Mesendoderm (in vitro differentiated cells): ENCODE results near the gene KRT80.
A peak's percentile ranks its signal among the peaks of the same experiment; 100 is the strongest.

Source experiments
- DNase-seq: peaks from one replicate; pipeline ENCODE4 v3.0.0; 2013
- H2AK5ac ChIP-seq: 2 replicates; pipeline ENCODE4 v1.6.1; 2013; ENCODE audit warnings: low read length, inconsistent platforms
- H2BK120ac ChIP-seq: 2 replicates; pipeline ENCODE4 v1.6.1; 2013; ENCODE audit warnings: low read depth, mild to moderate bottlenecking, low read length, moderate library complexity, mixed read lengths
- H2BK15ac ChIP-seq: replicated peaks from 2 replicates; pipeline ENCODE4 v1.6.1; 2013; ENCODE audit warnings: low read depth, mild to moderate bottlenecking, moderate library complexity
- H2BK5ac ChIP-seq: 2 replicates; pipeline ENCODE4 v1.6.1; 2013; ENCODE audit warnings: low read length, inconsistent platforms
- H3K18ac ChIP-seq: 2 replicates; pipeline ENCODE4 v1.6.1; 2013; ENCODE audit warnings: mild to moderate bottlenecking, low read length, mixed read lengths
- H3K23ac ChIP-seq: one replicate; pipeline ENCODE4 v1.6.1; 2013; ENCODE audit warnings: low read length
- H3K27ac ChIP-seq: 2 replicates; pipeline ENCODE4 v1.5.1; 2013; ENCODE audit warnings: low read depth, mild to moderate bottlenecking, inconsistent platforms, low read length, moderate library complexity
- H3K27me3 ChIP-seq: 2 replicates; pipeline ENCODE4 v1.6.1; 2013; ENCODE audit warnings: low read length, control low read depth, mild to moderate bottlenecking, inconsistent platforms; ENCODE audit not compliant: insufficient read depth, poor library complexity
- H3K36me3 ChIP-seq: 2 replicates; pipeline ENCODE4 v1.6.1; 2013; ENCODE audit warnings: low read length, inconsistent platforms; ENCODE audit not compliant: control insufficient read depth, insufficient read depth
- H3K4ac ChIP-seq: one replicate; pipeline ENCODE4 v1.6.1; 2013; ENCODE audit warnings: low read depth, mild to moderate bottlenecking, low read length, moderate library complexity
- H3K4me1 ChIP-seq: 2 replicates; pipeline ENCODE4 v1.6.1; 2013; ENCODE audit warnings: low read depth, low read length, inconsistent platforms; ENCODE audit not compliant: control insufficient read depth
- H3K4me2 ChIP-seq: 2 replicates; pipeline ENCODE4 v1.6.1; 2013; ENCODE audit warnings: low read length
- H3K4me3 ChIP-seq: 2 replicates; pipeline ENCODE4 v1.5.1; 2013; ENCODE audit warnings: mild to moderate bottlenecking, low read length
- H3K56ac ChIP-seq: one replicate; pipeline ENCODE4 v1.6.1; 2013; ENCODE audit warnings: low read length
- H3K79me1 ChIP-seq: 2 replicates; pipeline ENCODE4 v1.6.1; 2013; ENCODE audit warnings: low read length, inconsistent platforms
- H3K79me2 ChIP-seq: 2 replicates; pipeline ENCODE4 v1.6.1; 2013; ENCODE audit warnings: mild to moderate bottlenecking, low read length; ENCODE audit not compliant: control insufficient read depth, insufficient read depth
- H3K9ac ChIP-seq: 2 replicates; pipeline ENCODE4 v1.6.1; 2013; ENCODE audit warnings: low read length, inconsistent platforms
- H4K5ac ChIP-seq: one replicate; pipeline ENCODE4 v1.6.1; 2013; ENCODE audit warnings: low read length
- H4K8ac ChIP-seq: one replicate; pipeline ENCODE4 v1.6.1; 2013; ENCODE audit warnings: low read depth, mild to moderate bottlenecking, control low read depth, low read length, moderate library complexity
- WGBS: extraction: QIAGEN DNeasy Blood & Tissue Kit; methylation state at CpG from one replicate; pipeline ENCODE4 v1.1.7; 2013; ENCODE audit warnings: low lambda C conversion rate, missing lambda C conversion rate; ENCODE audit not compliant: insufficient coverage; ENCODE audit errors: extremely low coverage; 5-methylcytosine and 5-hydroxymethylcytosine counted together

The KRT80 gene

GRCh38 chr12:52214421-52214802 is 22.6 kb upstream of the KRT80 start:
- H3K4me3 ChIP-seq, result no peak overlapping the region
- no peak for DNase-seq

GRCh38 chr12:52213564-52214420 is 22.0 kb upstream of the KRT80 start:
- no peak overlapping the region for H2BK5ac ChIP-seq
- H3K4me1 ChIP-seq, result no peaks in the 10 kb centered on the region
- no peak overlapping the region for H3K18ac ChIP-seq
- no peak overlapping the region for H3K23ac ChIP-seq
- H2AK5ac ChIP-seq, result no peak overlapping the region
- no peak overlapping the region for H3K27ac ChIP-seq
- no peak overlapping the region for H2BK120ac ChIP-seq
- no peaks in the 10 kb centered on the region for H3K27me3 ChIP-seq
- no peak overlapping the region for H3K4ac ChIP-seq
- no peaks in the 10 kb centered on the region for H3K79me1 ChIP-seq
- H4K5ac ChIP-seq, result no peak overlapping the region
- no peak overlapping the region for H3K4me2 ChIP-seq
- H4K8ac ChIP-seq, result no peak overlapping the region
- no peaks in the 10 kb centered on the region for H3K79me2 ChIP-seq
- DNase-seq, result peak; percentile 89
- no CpG with 5 or more reads among the region's 13 CpGs for WGBS
- no peak overlapping the region for H3K56ac ChIP-seq
- H3K9ac ChIP-seq, result no peak overlapping the region
- H2BK15ac ChIP-seq, result no peak overlapping the region
- no peaks in the 10 kb centered on the region for H3K36me3 ChIP-seq
- H3K4me3 ChIP-seq, result no peak overlapping the region

More at GRCh38 chr12:52214421-52214802, 22.6 kb upstream of the KRT80 start:
- Histone ChIP-seq H3K79me2 (no peaks in the 10 kb centered on the region), H3K23ac (no peak overlapping the region), H3K4ac (no peak overlapping the region), H3K27ac (no peak overlapping the region), H2BK120ac (no peak overlapping the region), H3K9ac (no peak overlapping the region), H3K4me1 (no peaks in the 10 kb centered on the region), H4K8ac (no peak overlapping the region), H3K4me2 (no peak overlapping the region), H2BK5ac (no peak overlapping the region), H3K79me1 (no peaks in the 10 kb centered on the region), H3K27me3 (no peaks in the 10 kb centered on the region), H3K56ac (no peak overlapping the region), H2AK5ac (no peak overlapping the region), H4K5ac (no peak overlapping the region), H3K36me3 (no peaks in the 10 kb centered on the region), H3K18ac (no peak overlapping the region), H2BK15ac (no peak overlapping the region)
- WGBS, result no CpG with 5 or more reads among the region's 3 CpGs

- no peak for DNase-seq
- Histone ChIP-seq H2BK15ac (no peak overlapping the region), H3K36me3 (no peaks in the 10 kb centered on the region), H2AK5ac (no peak overlapping the region), H3K4me2 (no peak overlapping the region), H3K79me1 (no peaks in the 10 kb centered on the region), H3K4ac (no peak overlapping the region), H3K23ac (no peak overlapping the region), H4K5ac (no peak overlapping the region), H2BK120ac (no peak overlapping the region), H3K9ac (no peak overlapping the region), H3K56ac (no peak overlapping the region), H4K8ac (no peak overlapping the region), H3K27me3 (no peaks in the 10 kb centered on the region), H3K79me2 (no peaks in the 10 kb centered on the region), H3K4me1 (no peaks in the 10 kb centered on the region), H3K27ac (no peak overlapping the region), H3K18ac (no peak overlapping the region), H3K4me3 (no peak overlapping the region), H2BK5ac (no peak overlapping the region)
- WGBS, result no CpG with 5 or more reads among the region's 13 CpGs
Measured at GRCh38 chr12:52212701-52213563, 21.1 kb upstream of the KRT80 start.

DNA sequence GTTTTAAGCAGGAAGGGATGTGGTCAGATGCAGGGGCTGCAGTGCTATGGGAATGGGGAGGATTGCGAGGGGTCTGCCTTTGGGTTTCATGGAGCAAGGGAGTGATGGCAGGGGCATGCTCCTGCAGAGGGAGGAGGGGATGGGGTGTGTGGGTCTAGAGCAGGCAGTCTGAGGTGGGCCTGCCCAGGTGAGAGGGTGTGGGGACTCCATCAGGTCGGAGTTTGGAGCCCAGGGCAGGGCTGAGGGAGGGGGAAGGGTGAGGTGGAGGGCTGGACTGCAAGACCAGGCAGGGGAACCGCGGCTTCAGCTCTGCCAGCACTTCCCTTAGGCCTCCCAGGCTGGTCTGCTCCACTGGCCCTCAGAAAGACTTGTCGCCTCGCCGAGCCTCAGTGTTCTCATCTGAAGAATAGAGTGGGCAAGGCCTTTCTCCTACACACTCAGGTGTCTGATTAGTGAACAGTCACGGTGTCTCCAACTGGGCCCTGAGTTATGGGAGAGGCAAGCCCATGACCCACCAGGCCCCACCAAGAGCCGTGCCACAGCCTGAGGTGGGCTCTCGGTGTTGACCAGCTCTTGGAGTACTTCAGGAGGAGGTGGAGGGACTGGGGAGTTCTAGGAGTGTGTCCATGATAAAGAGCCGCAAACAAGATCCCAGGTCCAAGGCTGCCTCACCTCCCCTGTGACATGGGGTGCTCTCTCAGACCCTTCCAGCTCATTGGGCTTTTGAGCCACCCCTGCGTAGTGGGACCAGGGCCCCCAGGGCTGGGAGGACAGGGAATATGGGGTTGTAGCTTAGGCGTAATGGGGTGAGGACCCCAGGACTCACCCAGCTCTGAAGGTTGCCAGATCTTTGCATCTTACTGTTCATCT is 20.1 kb upstream of the KRT80 start:
- Histone ChIP-seq H3K4ac (no peak overlapping the region), H3K4me3 (no peak overlapping the region), H2BK120ac (no peak overlapping the region), H3K79me2 (no peaks in the 10 kb centered on the region), H2BK15ac (no peak overlapping the region), H3K79me1 (no peaks in the 10 kb centered on the region), H3K56ac (no peak overlapping the region), H3K27ac (no peak overlapping the region), H3K4me2 (no peak overlapping the region), H3K4me1 (no peaks in the 10 kb centered on the region), H4K8ac (no peak overlapping the region), H3K9ac (no peak overlapping the region), H3K23ac (no peak overlapping the region), H3K18ac (no peak overlapping the region), H3K36me3 (no peaks in the 10 kb centered on the region), H4K5ac (no peak overlapping the region), H2AK5ac (no peak overlapping the region), H3K27me3 (no peaks in the 10 kb centered on the region), H2BK5ac (no peak overlapping the region)
- DNase-seq, result no peak
- no CpG with 5 or more reads among the region's 13 CpGs for WGBS

DNA sequence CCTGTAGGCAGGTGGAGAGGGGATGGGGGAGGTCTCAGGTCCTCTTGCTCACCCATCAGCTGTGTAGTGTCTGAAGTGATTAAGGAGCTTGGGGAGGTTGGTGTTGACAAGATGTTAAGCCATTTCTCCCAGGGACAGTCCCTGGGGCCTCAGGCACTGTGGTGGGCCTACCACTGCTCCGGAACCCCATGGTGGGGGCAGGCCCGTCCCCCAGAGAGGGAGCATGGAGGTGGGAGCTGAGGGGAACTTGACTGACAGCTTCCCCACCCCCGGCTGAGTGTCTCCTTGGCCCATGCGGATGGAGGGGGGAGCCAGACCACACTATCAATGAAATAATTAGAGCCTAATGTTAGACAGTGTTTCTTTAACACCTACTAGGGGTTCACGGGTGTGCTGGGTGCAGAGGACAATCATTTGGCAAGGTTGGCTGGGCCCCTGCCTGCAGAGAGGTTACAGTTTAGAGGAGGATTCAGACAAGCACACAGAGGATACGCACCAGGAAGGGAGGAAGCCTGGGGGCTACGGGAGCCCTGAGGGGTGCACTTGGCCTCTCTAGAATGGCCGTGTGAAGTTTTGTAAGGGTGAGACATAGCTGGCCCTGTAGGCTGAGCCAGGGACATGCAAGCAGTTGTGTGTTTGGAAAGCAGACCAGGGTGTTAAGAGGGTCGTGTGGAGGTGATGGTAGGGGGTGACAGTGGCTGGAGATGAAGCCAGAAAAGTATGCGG is 19.3 kb upstream of the KRT80 start:
- H4K5ac ChIP-seq, result no peak overlapping the region
- H3K79me2 ChIP-seq, result no peaks in the 10 kb centered on the region
- WGBS, result no CpG with 5 or more reads among the region's 10 CpGs
- no peak overlapping the region for H3K4ac ChIP-seq
- H3K4me3 ChIP-seq, result no peak overlapping the region
- no peaks in the 10 kb centered on the region for H3K27me3 ChIP-seq
- no peaks in the 10 kb centered on the region for H3K79me1 ChIP-seq
- H2BK5ac ChIP-seq, result no peak overlapping the region
- no peak for DNase-seq
- no peak overlapping the region for H3K23ac ChIP-seq
- H2BK15ac ChIP-seq, result no peak overlapping the region
- no peak overlapping the region for H4K8ac ChIP-seq
- H3K18ac ChIP-seq, result no peak overlapping the region
- H3K4me1 ChIP-seq, result no peaks in the 10 kb centered on the region
- H3K56ac ChIP-seq, result no peak overlapping the region
- no peak overlapping the region for H3K27ac ChIP-seq
- no peak overlapping the region for H3K9ac ChIP-seq
- H3K36me3 ChIP-seq, result no peaks in the 10 kb centered on the region
- H2BK120ac ChIP-seq, result no peak overlapping the region
- H3K4me2 ChIP-seq, result no peak overlapping the region
- no peak overlapping the region for H2AK5ac ChIP-seq
